Nephron (organoid): ENCODE data around the gene XCL1.

Source experiments
- H3K27ac Mint-ChIP-seq, 3 experiments: 2 replicates each; pipeline ENCODE4 v1.8.0; 2020; ENCODE audit warnings: mixed read lengths in 3 of 3, mild to moderate bottlenecking in 2 of 3, moderate library complexity in 1 of 3
- H3K27me3 Mint-ChIP-seq: 2 replicates; pipeline ENCODE4 v1.8.0; 2021; ENCODE audit warnings: low read depth, mild to moderate bottlenecking, moderate library complexity, mixed read lengths
- H3K36me3 Mint-ChIP-seq: 2 replicates; pipeline ENCODE4 v1.8.0; 2020; ENCODE audit warnings: low read depth, mixed read lengths
- H3K4me1 Mint-ChIP-seq: 2 replicates; pipeline ENCODE4 v1.8.0; 2020; ENCODE audit warnings: mixed read lengths
- H3K4me3 Mint-ChIP-seq, 3 experiments: 2 replicates each; pipeline ENCODE4 v1.8.0; 2020; ENCODE audit warnings: mild to moderate bottlenecking in 3 of 3, mixed read lengths in 3 of 3, moderate library complexity in 2 of 3
- H3K9me3 Mint-ChIP-seq: 2 replicates; pipeline ENCODE4 v1.8.0; 2020; ENCODE audit warnings: mixed read lengths
- TF ChIP-seq, protein P1 (sequence below), 3 experiments: fragments of 200-600 bp; sonication (generic); IDR thresholded peaks; one replicate each; pipeline ENCODE4 v1.5.0; 2021; ENCODE audit warnings: antibody characterized with exemption in 3 of 3; ENCODE audit not compliant: unreplicated experiment in 3 of 3

XCL1 gene

DNA sequence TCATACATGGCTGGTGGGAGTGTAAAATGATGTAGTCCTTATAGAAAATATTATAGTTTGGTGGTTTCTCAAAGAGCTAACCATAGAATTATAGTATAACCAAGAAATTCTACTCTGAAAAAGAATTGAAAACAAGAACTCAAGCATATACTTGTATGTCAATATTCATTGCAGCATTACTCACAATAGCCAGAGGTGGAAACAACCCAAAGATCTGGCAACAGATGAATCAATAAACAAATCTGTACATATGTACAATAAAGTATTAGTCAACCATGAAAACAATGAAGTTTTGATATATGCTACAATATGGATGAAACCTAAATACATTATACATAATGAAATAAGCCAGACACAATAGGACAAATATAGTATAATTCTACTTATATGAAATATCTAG, 29.7 kb downstream of the XCL1 start:
- H3K4me1 Mint-ChIP-seq, result peaks cover 16% of the 10 kb centered on the region
- H3K36me3 Mint-ChIP-seq, result no peaks in the 10 kb centered on the region
- TF ChIP-seq, protein P1, sequence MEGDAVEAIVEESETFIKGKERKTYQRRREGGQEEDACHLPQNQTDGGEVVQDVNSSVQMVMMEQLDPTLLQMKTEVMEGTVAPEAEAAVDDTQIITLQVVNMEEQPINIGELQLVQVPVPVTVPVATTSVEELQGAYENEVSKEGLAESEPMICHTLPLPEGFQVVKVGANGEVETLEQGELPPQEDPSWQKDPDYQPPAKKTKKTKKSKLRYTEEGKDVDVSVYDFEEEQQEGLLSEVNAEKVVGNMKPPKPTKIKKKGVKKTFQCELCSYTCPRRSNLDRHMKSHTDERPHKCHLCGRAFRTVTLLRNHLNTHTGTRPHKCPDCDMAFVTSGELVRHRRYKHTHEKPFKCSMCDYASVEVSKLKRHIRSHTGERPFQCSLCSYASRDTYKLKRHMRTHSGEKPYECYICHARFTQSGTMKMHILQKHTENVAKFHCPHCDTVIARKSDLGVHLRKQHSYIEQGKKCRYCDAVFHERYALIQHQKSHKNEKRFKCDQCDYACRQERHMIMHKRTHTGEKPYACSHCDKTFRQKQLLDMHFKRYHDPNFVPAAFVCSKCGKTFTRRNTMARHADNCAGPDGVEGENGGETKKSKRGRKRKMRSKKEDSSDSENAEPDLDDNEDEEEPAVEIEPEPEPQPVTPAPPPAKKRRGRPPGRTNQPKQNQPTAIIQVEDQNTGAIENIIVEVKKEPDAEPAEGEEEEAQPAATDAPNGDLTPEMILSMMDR (IDR thresholded peaks at IDR 0.05; ENCODE audit: unreplicated experiment in 3 of 3), result no peak
- H3K4me3 Mint-ChIP-seq, result no peak overlapping the region
- H3K27ac Mint-ChIP-seq, result no peak overlapping the region
- no peaks in the 10 kb centered on the region for H3K9me3 Mint-ChIP-seq
- H3K27me3 Mint-ChIP-seq, result peaks cover 22% of the 10 kb centered on the region

DNA sequence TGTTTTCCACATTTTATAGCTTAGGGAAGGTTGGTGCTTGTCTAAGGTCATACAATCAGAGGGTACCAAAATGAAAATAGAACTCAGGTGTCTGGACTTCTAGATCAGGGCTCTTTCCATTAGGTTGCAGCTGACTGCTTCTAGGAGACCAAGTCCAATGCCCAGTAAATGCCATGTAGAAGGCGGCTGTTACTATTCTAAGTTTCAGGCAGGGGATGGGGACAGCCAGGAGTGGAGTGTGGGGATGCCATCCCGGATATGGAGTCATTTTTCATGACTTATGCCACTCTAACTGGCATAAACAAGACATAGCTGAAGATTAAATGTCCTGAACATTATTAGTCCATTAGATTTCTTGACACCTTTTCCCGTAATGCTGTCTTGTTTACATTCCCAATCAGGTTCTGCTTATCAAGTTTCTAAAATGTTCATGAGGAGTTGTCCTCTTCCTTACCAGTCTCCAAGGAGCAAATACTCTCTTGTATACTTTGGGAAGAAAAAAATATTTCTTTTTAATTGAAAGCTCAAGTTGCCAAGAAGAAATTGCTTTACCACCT, 31.5 kb downstream of the XCL1 start:
- Mint-ChIP-seq H3K27ac (no peak overlapping the region), H3K4me1 (peaks cover 21% of the 10 kb centered on the region), H3K36me3 (no peaks in the 10 kb centered on the region), H3K9me3 (no peaks in the 10 kb centered on the region), H3K27me3 (peaks cover 21% of the 10 kb centered on the region), H3K4me3 (no peak overlapping the region)
- TF ChIP-seq, protein P1 (IDR thresholded peaks at IDR 0.05; ENCODE audit: unreplicated experiment in 3 of 3), result no peak

DNA sequence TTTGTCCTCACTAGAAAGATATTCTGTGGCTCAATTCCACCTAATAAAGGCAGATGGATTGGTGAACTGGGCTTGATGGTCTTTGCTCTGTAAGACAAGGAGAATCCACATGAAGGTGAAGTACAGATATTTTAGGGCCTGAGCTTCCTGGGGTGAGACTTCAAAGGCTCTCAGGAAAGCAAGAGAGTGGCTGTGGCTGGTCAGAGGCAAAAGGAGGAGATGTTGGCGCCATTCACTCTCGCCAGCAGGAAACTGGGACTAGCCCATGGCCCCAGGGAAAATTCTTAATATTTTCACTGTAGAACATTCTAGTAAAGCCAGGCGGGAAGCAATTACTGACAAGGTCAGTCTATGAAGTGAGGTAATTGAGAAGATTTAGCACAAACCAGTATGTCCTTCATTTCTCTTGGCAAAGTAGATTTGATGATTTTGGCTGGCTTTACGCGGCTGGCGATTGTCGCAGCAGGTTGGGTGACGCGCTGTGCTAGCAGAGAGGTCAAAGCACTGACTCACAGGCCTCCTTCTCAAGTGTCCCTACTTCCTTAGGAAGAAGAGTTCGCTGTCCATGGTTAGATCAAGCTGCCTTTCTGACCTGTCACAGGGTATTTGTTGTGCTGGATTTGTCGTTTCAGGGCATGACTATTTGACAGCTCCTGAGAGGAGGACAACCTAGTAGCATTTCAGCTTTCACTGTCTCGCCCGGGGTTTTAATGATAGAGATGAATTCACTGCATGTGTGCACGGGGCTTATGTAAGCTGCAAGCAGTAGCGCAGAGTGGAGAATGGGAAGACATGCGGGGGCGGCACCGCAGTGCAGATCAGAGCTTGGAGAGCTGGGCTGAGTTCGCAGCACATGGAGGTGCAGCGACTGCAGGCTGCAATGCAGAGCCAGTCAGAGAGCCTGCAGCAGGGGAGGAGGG, 32.7 kb downstream of the XCL1 start:
- Mint-ChIP-seq H3K4me3 (peak overlapping the region; percentile 2 to 12 (median 5)), H3K9me3 (no peaks in the 10 kb centered on the region), H3K4me1 (peaks cover 32% of the 10 kb centered on the region), H3K36me3 (no peaks in the 10 kb centered on the region), H3K27me3 (peaks cover 26% of the 10 kb centered on the region), H3K27ac (peak overlapping the region in 1 of 3 experiments; percentile 0)
- TF ChIP-seq, protein P1 (IDR thresholded peaks at IDR 0.05; ENCODE audit: unreplicated experiment in 3 of 3), result no peak

DNA sequence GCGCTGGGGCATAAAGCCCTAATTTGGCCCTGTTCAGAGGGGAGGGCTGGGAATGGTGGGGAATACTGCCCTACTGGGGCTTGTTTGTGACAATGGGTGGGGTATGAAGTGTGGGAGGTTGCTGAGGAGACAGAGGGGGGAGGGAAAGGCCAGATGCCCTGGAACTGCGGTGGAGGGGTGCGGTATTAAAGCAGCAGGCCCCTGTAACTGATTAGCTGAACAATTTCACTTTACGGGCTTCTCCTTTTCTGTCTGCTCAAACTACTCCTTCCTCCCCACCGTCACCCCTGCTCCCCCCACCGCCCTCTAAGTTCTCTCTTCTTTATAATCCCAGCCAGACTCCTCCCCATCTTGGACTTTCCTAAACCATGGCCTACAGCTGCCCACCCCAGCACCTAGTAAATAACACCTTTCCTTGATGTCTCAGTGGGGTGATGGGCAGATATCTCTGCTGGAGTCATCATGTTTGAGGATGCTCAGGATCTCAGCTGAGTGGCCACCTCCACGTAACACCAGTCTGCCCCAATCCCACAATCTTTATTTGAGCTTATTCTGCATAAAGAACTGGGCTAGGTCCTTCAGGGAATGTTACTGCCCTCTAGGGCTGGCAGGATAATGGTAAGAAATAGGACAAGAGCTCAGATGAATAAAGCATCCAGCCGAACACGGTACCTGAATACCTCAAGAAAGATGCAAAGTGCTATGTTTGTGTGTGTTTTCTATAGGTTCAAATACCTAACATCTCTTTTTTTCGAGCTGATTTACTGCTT, 33.5 kb downstream of the XCL1 start:
- Mint-ChIP-seq H3K36me3 (no peaks in the 10 kb centered on the region), H3K9me3 (no peaks in the 10 kb centered on the region), H3K27me3 (peaks cover 26% of the 10 kb centered on the region), H3K27ac (peak overlapping the region in 2 of 3 experiments; percentile 0 to 22), H3K4me3 (peak overlapping the region in 1 of 3 experiments; percentile 49), H3K4me1 (peaks cover 38% of the 10 kb centered on the region)
- TF ChIP-seq, protein P1 (IDR thresholded peaks at IDR 0.05; ENCODE audit: unreplicated experiment in 3 of 3), result peak in 1 of 3 experiments; percentile 11

DNA sequence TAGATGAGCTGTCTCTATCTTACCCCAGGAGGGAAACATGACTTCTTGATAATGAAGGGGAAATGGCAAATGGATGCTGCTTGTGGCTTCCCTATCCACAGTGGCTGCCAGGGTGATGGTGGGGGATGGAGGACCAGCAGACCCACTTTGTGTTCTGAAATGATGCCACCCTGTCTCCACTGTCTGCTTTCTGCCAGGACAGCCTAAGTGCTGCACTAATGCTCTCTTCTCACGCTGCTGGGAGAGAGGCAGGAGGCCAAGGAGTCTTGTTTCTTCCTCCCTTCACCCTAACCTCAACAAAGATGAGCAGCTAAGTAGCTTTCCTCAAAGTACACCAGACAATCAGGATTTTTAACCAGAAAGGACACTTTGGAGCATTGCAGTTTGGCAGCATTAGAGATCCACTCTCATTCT, 36.6 kb downstream of the XCL1 start:
- H3K4me3 Mint-ChIP-seq, result peak overlapping the region in 2 of 3 experiments; percentile 19 to 28
- peaks cover 46% of the 10 kb centered on the region for H3K4me1 Mint-ChIP-seq
- H3K9me3 Mint-ChIP-seq, result peaks cover 4% of the 10 kb centered on the region
- no peaks in the 10 kb centered on the region for H3K36me3 Mint-ChIP-seq
- TF ChIP-seq, protein P1 (IDR thresholded peaks at IDR 0.05; ENCODE audit: unreplicated experiment in 3 of 3), result no peak
- peaks cover 26% of the 10 kb centered on the region for H3K27me3 Mint-ChIP-seq
- peak overlapping the region; percentile 28 to 37 (median 31) for H3K27ac Mint-ChIP-seq
